ENCODE results near the gene FEZ2. TPM values are rescaled to one million over a fixed set of nuclear protein-coding genes. Genes with fewer than 3 reads are reported as not detected.
"Not testable (repeated sequence)": the region's sequence is repeated elsewhere in the genome, so short reads cannot be mapped to it uniquely, and the experiment has no call there.

The FEZ2 gene
- total RNA-seq = 18.6 and 20.6 TPM in 2 replicates

- intact Hi-C loops (cut with micrococcal nuclease) = loop anchor here (1.0 to 5.0 kb wide), 10 partner anchors 48 to 1780 kb away; partner anchors contain the start of genes ATL2, CEBPZOS, EIF2AK2 and GPATCH11
Measured at GRCh38 chr2:36597532-36598377, at the start of gene FEZ2. TSS of gene FEZ2 (minus strand) at chr2:36598168. CDS start at chr2:36598142, 26 bp downstream.

GRCh38 chr2:36634981-36635597 lies 37.1 kb upstream of the FEZ2 start:
- intact Hi-C loops (cut with micrococcal nuclease) = no loop called here

- intact Hi-C loops (cut with micrococcal nuclease) = no loop called here
Measured at GRCh38 chr2:36633470-36634092, 35.6 kb upstream of the FEZ2 start.

GRCh38 chr2:36626756-36627155 lies 28.8 kb upstream of the FEZ2 start:
- intact Hi-C loops (cut with micrococcal nuclease) = no loop called here

- intact Hi-C loops (cut with micrococcal nuclease) = no loop called here
Measured at GRCh38 chr2:36626071-36626470, 28.1 kb upstream of the FEZ2 start.

- intact Hi-C loops (cut with micrococcal nuclease) = no loop called here
Measured at GRCh38 chr2:36625304-36625703, 27.3 kb upstream of the FEZ2 start.

GRCh38 chr2:36620321-36620720 lies 22.4 kb upstream of the FEZ2 start:
- intact Hi-C loops (cut with micrococcal nuclease) = no loop called here

- intact Hi-C loops (cut with micrococcal nuclease) = no loop called here
Measured at GRCh38 chr2:36618381-36618780, 20.4 kb upstream of the FEZ2 start.

- intact Hi-C loops (cut with micrococcal nuclease) = no loop called here
Measured at GRCh38 chr2:36616947-36617346, 19.0 kb upstream of the FEZ2 start.

GRCh38 chr2:36615222-36615621 lies 17.3 kb upstream of the FEZ2 start:
- intact Hi-C loops (cut with micrococcal nuclease) = no loop called here

- intact Hi-C loops (cut with micrococcal nuclease) = no loop called here
Measured at GRCh38 chr2:36613801-36614200, 15.8 kb upstream of the FEZ2 start.

GRCh38 chr2:36611316-36611990 lies 13.5 kb upstream of the FEZ2 start:
- intact Hi-C loops (cut with micrococcal nuclease) = no loop called here

- intact Hi-C loops (cut with micrococcal nuclease) = no loop called here
Measured at GRCh38 chr2:36609507-36609906, 11.5 kb upstream of the FEZ2 start.

GRCh38 chr2:36607947-36608346 lies 10.0 kb upstream of the FEZ2 start:
- intact Hi-C loops (cut with micrococcal nuclease) = no loop called here

GRCh38 chr2:36606925-36607324 lies 9.0 kb upstream of the FEZ2 start:
- intact Hi-C loops (cut with micrococcal nuclease) = no loop called here

GRCh38 chr2:36605273-36605672 lies 7.3 kb upstream of the FEZ2 start:
- intact Hi-C loops (cut with micrococcal nuclease) = no loop called here

GRCh38 chr2:36603629-36604028 lies 5.7 kb upstream of the FEZ2 start:
- intact Hi-C loops (cut with micrococcal nuclease) = not testable (repeated sequence)

GRCh38 chr2:36597003-36597531 lies 901 bp downstream of the FEZ2 start:
- intact Hi-C loops (cut with micrococcal nuclease) = loop anchor here (1.0 to 5.0 kb wide), 10 partner anchors 48 to 1780 kb away; partner anchors contain the start of genes ATL2, CEBPZOS, EIF2AK2 and GPATCH11

GRCh38 chr2:36596397-36596796 lies 1.6 kb downstream of the FEZ2 start:
- intact Hi-C loops (cut with micrococcal nuclease) = loop anchor here (2.0 to 5.0 kb wide), 8 partner anchors 191 to 1781 kb away; partner anchors contain the start of genes ATL2, CEBPZOS, EIF2AK2 and GPATCH11

- intact Hi-C loops (cut with micrococcal nuclease) = loop anchor here (1.0 to 5.0 kb wide), 6 partner anchors 192 to 1782 kb away; partner anchors contain the start of genes ATL2, EIF2AK2, GPATCH11 and HEATR5B
Measured at GRCh38 chr2:36594849-36595248, 3.1 kb downstream of the FEZ2 start.

- intact Hi-C loops (cut with micrococcal nuclease) = no loop called here
Measured at GRCh38 chr2:36589230-36589630, 8.7 kb downstream of the FEZ2 start.

All from T-helper 1 cell treated with Interleukin-12 subunit alpha and Interleukin-12 subunit beta and Interleukin-4 antibody, amounts not matched to agents 30 ng/mL and 1 ng/mL, for 36 hours (primary cell).